Bronchial epithelial cell (primary cell): ENCODE results near the gene VAV3. TPM values are rescaled to one million over a fixed set of nuclear protein-coding genes. Genes with fewer than 3 reads are reported as not detected.

Experiments
- DNase-seq: peaks from one replicate; pipeline ENCODE4 v3.0.0-alpha.2; 2010; ENCODE audit warnings: low read depth
- FAIRE-seq: peaks from 2 replicates; lab custom pipeline; 2011; peaks lifted over from hg19 to GRCh38; lab: Jason Lieb, UNC
- H3K27me3 ChIP-seq: 2 replicates; pipeline ENCODE4 v1.5.1; 2011; ENCODE audit warnings: low read length; ENCODE audit not compliant: control insufficient read depth, insufficient read depth
- H3K36me3 ChIP-seq: 2 replicates; pipeline ENCODE4 v1.5.1; 2011; ENCODE audit warnings: low read length; ENCODE audit not compliant: control insufficient read depth, insufficient read depth
- H3K4me3 ChIP-seq: 2 replicates; pipeline ENCODE4 v1.5.1; 2011; ENCODE audit warnings: mild to moderate bottlenecking, low read depth, low read length, control low read depth
- total RNA-seq: library from RNA; depleted of rRNA; stranded (reverse); fragments of >200 nt; gene quantifications from 2 replicates; pipeline ENCODE4 v1.2.1, GENCODE V29; 2014
- TF ChIP-seq, protein P1 (sequence below): IDR thresholded peaks from 2 replicates; pipeline ENCODE4 v1.5.1; 2011; ENCODE audit warnings: mild to moderate bottlenecking, moderate library complexity, low read length, control low read depth, inconsistent platforms; ENCODE audit not compliant: insufficient read depth, severe bottlenecking

VAV3 gene
- total RNA-seq, 1 donor from 2014 or later, result 10.5 TPM

DNA sequence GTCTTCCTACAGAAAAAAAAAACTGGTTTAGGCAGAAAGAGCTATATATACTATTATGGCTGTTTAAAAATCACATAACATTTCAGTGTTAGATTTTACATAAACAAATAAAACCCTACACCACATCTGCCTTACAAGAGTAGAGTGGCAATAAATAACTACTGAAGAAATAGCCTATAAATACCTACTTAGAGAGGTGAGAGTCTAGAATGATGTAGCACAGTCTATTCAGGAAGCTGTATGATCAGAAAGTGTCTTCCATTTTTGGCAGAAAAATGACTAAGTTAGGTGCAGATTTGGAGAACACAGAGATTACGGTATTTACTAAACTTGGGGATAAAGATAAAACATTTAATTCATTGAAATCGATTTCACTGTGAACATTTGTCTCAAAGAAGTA lies 75.5 kb downstream of the VAV3 start:
- no peak overlapping the region for H3K4me3 ChIP-seq
- H3K27me3 ChIP-seq, result no peaks in the 10 kb centered on the region
- H3K36me3 ChIP-seq, result no peaks in the 10 kb centered on the region
- TF ChIP-seq, protein P1, sequence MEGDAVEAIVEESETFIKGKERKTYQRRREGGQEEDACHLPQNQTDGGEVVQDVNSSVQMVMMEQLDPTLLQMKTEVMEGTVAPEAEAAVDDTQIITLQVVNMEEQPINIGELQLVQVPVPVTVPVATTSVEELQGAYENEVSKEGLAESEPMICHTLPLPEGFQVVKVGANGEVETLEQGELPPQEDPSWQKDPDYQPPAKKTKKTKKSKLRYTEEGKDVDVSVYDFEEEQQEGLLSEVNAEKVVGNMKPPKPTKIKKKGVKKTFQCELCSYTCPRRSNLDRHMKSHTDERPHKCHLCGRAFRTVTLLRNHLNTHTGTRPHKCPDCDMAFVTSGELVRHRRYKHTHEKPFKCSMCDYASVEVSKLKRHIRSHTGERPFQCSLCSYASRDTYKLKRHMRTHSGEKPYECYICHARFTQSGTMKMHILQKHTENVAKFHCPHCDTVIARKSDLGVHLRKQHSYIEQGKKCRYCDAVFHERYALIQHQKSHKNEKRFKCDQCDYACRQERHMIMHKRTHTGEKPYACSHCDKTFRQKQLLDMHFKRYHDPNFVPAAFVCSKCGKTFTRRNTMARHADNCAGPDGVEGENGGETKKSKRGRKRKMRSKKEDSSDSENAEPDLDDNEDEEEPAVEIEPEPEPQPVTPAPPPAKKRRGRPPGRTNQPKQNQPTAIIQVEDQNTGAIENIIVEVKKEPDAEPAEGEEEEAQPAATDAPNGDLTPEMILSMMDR, result no peak
- DNase-seq (no peak), FAIRE-seq (no peak)

DNA sequence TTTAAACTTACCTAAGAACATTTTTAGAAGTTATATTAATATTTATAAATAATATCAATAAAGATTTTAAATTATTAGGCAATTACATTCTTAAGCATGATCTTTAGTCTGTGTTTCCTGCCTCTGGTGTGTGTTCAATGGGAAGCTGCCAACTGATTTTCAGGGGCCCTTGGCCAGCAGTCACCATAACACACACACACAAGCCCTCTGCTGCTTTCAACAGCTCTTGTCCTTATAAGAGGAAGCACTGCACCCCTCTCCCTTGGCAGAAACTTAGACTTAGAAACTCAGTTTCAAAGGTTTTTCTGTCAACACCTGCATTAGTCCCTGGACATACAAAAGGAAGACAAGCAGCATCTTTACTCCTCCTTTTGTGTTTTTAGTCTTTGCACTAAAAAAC lies 81.4 kb downstream of the VAV3 start:
- Histone ChIP-seq H3K4me3 (no peak overlapping the region), H3K36me3 (no peaks in the 10 kb centered on the region), H3K27me3 (no peaks in the 10 kb centered on the region)
- TF ChIP-seq, protein P1, result no peak
- no peak for DNase-seq
- no peak for FAIRE-seq

DNA sequence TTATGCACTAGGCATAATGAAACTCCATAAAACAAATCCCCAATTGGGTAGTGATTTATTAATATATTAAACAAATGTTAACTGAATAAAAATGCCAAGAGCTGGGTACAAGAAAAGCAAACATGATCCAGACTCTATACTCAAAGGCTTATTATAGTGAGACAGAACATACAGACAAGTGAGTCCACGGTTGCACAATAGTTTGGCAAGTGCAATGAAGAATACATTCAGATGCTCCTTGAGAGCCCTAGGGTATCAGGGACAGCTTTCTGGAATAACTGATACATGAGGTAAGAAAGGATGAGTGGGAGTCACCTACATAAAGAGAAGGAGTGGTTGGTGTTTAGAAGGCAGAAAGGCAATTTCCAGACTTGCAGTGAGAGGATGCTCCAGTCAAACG lies 85.1 kb downstream of the VAV3 start:
- H3K27me3 ChIP-seq, result no peaks in the 10 kb centered on the region
- FAIRE-seq (no peak), DNase-seq (peak; percentile 18)
- TF ChIP-seq, protein P1, result no peak
- H3K36me3 ChIP-seq, result no peaks in the 10 kb centered on the region
- no peak overlapping the region for H3K4me3 ChIP-seq

DNA sequence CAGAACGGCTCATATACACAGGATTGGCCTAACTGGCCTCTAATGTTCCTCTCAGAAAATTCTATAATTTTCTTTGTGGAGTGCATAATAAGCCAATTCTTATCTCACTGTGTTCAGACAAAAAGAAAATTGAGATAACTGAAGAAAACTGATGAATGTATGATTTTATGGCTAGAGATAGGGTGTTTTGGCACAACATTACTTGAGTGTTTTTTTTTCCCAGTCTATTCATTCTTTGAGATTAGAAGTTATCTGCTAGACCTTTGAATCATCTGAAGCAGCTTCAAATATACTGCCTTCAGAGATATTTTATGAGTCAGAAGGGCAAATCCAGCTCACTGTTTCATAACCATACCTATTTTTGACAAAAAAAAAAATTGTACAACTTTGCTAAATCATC lies 85.6 kb downstream of the VAV3 start:
- Histone ChIP-seq H3K36me3 (no peaks in the 10 kb centered on the region), H3K27me3 (no peaks in the 10 kb centered on the region), H3K4me3 (no peak overlapping the region)
- DNase-seq, result peak; percentile 46
- TF ChIP-seq, protein P1, result no peak
- no peak for FAIRE-seq

DNA sequence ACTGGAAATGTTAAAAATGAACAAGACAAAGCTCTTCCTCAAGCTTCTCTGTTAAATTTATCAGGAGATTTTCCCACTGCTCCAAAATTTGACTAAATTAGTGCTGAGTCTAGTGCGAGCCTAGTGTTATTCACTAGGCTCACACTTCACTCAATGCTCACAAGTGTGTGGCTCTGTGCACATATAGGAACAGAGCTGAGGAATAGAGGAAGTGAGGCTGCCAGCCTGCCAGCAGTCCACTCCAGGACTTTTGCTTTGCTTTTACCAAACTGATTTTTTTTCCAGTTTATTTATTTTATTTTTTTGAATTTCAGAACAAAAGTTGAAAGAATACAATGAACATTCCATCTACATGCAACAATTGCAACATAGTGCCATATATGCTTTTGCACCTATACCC lies 87.2 kb downstream of the VAV3 start:
- FAIRE-seq, result no peak
- no peaks in the 10 kb centered on the region for H3K36me3 ChIP-seq
- no peak for DNase-seq
- H3K27me3 ChIP-seq, result no peaks in the 10 kb centered on the region
- TF ChIP-seq, protein P1, result no peak
- no peak overlapping the region for H3K4me3 ChIP-seq

DNA sequence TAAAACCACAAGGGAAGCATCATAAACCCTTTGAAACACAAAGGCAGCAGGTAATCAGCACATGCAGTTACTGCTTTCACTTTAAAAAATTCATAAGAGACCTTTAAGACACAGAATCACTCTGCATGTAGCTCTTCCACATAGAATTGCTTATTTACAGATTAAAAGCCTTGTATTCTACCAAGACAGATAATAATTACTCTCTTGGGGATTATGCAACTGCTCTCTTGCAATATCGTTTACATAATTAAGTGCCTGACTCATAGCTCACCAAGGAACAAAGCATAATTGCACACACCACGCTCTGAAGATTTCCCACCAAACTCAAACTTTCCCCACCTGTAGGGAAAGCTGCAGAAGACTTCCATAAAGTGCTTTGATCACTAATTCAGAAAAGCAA lies 87.9 kb downstream of the VAV3 start:
- H3K36me3 ChIP-seq, result no peaks in the 10 kb centered on the region
- H3K27me3 ChIP-seq, result no peaks in the 10 kb centered on the region
- DNase-seq (peak; percentile 78), FAIRE-seq (no peak)
- TF ChIP-seq, protein P1, result no peak
- H3K4me3 ChIP-seq, result no peak overlapping the region
